GM12878 (cell line): Measurements from ENCODE around the gene TUBB1. TPM values are rescaled to one million over a fixed set of nuclear protein-coding genes. Genes with fewer than 3 reads are reported as not detected.

Source experiments
- ATAC-seq: fragments of 200-7000 bp; cut with Tn5 transposase; 3 replicates; pipeline ENCODE4 v1.9.1; 2020; ENCODE audit warnings: mild to moderate bottlenecking, moderate library complexity
- Bru-seq: library from RNA; stranded (reverse); fragments of 400-500 nt; gene quantifications from one replicate; lab custom pipeline; 2021; lab: Mats Ljungman, UMichigan
- BruChase-seq, 2 experiments: library from RNA; stranded (reverse); fragments of 400-500 nt; gene quantifications; one replicate each; lab custom pipeline; 2021; lab: Mats Ljungman, UMichigan
- BruUV-seq: library from RNA; stranded (reverse); fragments of 400-500 nt; replicated peaks from 2 replicates; lab custom pipeline; 2021; lab: Mats Ljungman, UMichigan
- CTCF ChIA-PET: fragments of 300-600 bp; sonication (Branson Sonifier 250); formaldehyde crosslinking; extraction: SDS; loops from one replicate; lab custom pipeline; 2021; ENCODE audit warnings: inconsistent platforms; lab: Yijun Ruan, JAX
- POLR2A ChIA-PET: fragments of 350-600 bp; formaldehyde crosslinking; extraction: SDS; loops from one replicate; lab custom pipeline; 2021; ENCODE audit warnings: inconsistent platforms; lab: Charles Lee
- RAD21 ChIA-PET: fragments of 300-600 bp; sonication (Branson Sonifier 250); formaldehyde crosslinking; loops from one replicate; lab custom pipeline; 2023; ENCODE audit warnings: antibody characterized with exemption; ENCODE audit not compliant: unreplicated experiment; lab: Charles Lee
- SMC1A ChIA-PET: fragments of 300-600 bp; sonication (Branson Sonifier 250); formaldehyde crosslinking; loops from one replicate; lab custom pipeline; 2023; ENCODE audit not compliant: unreplicated experiment, uncharacterized antibody; lab: Charles Lee
- DNase-seq: peaks from one replicate; pipeline ENCODE4 v3.0.0-alpha.2; 2011; ENCODE audit warnings: low read depth, low spot score
- FAIRE-seq: peaks from 3 replicates; lab custom pipeline; 2011; peaks lifted over from hg19 to GRCh38; lab: Jason Lieb, UNC
- H2AFZ ChIP-seq: 2 replicates; pipeline ENCODE4 v1.6.0; 2011; ENCODE audit warnings: low read depth, low read length, control low read depth; ENCODE audit not compliant: control insufficient read depth
- H3K27ac ChIP-seq: 2 replicates; pipeline ENCODE4 v1.5.1; 2011; ENCODE audit warnings: control low read depth; ENCODE audit not compliant: control insufficient read depth, insufficient read depth
- H3K27me3 ChIP-seq, 2 experiments: replicated peaks in 1 of 2; 2 replicates each; pipeline versions ENCODE4 v1.6.0 to v1.6.1; 2011; ENCODE audit warnings: low read length in 1 of 2; ENCODE audit not compliant: control insufficient read depth in 2 of 2, insufficient read depth in 2 of 2
- H3K36me3 ChIP-seq, 2 experiments: 2 replicates each; pipeline ENCODE4 v1.5.1; 2011; ENCODE audit warnings: low read length in 1 of 2; ENCODE audit not compliant: control insufficient read depth in 2 of 2, insufficient read depth in 2 of 2
- H3K4me1 ChIP-seq: 2 replicates; pipeline ENCODE4 v1.6.1; 2011; ENCODE audit warnings: mild to moderate bottlenecking, low read length, moderate library complexity, mixed read lengths; ENCODE audit not compliant: control insufficient read depth, insufficient read depth
- H3K4me2 ChIP-seq: 2 replicates; pipeline ENCODE4 v1.6.0; 2011; ENCODE audit warnings: control low read depth; ENCODE audit not compliant: control insufficient read depth, insufficient read depth
- H3K4me3 ChIP-seq: fragments of 200-600 bp; sonication (generic); 2 replicates; pipeline ENCODE4 v1.5.1; 2016
- H3K79me2 ChIP-seq: 2 replicates; pipeline ENCODE4 v1.6.0; 2011; ENCODE audit warnings: low read length; ENCODE audit not compliant: control insufficient read depth, insufficient read depth
- H3K9ac ChIP-seq: 2 replicates; pipeline ENCODE4 v1.8.0; 2011; ENCODE audit warnings: low read length, control low read depth, mixed read lengths; ENCODE audit not compliant: control insufficient read depth, insufficient read depth
- H3K9me3 ChIP-seq: replicated peaks from 3 replicates; pipeline ENCODE4 v1.5.1; 2011; ENCODE audit warnings: mild to moderate bottlenecking, low read length; ENCODE audit not compliant: control insufficient read depth, insufficient read depth
- H4K20me1 ChIP-seq: 2 replicates; pipeline ENCODE4 v1.6.0; 2011; ENCODE audit not compliant: control insufficient read depth, insufficient read depth
- BRCA1 ChIP-seq: IDR thresholded peaks from 2 replicates; pipeline ENCODE4 v1.6.1; 2011; ENCODE audit warnings: low read depth, low read length, improper control_type of control experiment
- CREM ChIP-seq: IDR thresholded peaks from 2 replicates; pipeline ENCODE4 v1.6.1; 2014; ENCODE audit warnings: antibody characterized with exemption, low read depth
- DPF2 ChIP-seq: fragments of 450-650 bp; IDR thresholded peaks from 2 replicates; pipeline ENCODE4 v1.6.1; 2017; ENCODE audit warnings: mild to moderate bottlenecking
- ESRRA ChIP-seq: IDR thresholded peaks from 2 replicates; pipeline ENCODE4 v1.6.1; 2012; ENCODE audit warnings: mild to moderate bottlenecking, low read length, improper control_type of control experiment
- NR2C2 ChIP-seq: IDR thresholded peaks from 2 replicates; pipeline ENCODE4 v1.6.1; 2011; ENCODE audit warnings: borderline replicate concordance, low read depth; ENCODE audit not compliant: control insufficient read depth, insufficient read length
- PBX3 ChIP-seq: IDR thresholded peaks from 2 replicates; pipeline ENCODE4 v1.6.1; 2011; ENCODE audit warnings: mild to moderate bottlenecking, low read depth, low read length, moderate library complexity; ENCODE audit not compliant: insufficient replicate concordance
- POU2F2 ChIP-seq: IDR thresholded peaks from 3 replicates; pipeline ENCODE4 v1.6.1; 2011; ENCODE audit warnings: low read depth, mild to moderate bottlenecking, low read length, borderline replicate concordance
- RB1 ChIP-seq: fragments of 450-650 bp; formaldehyde crosslinking; IDR thresholded peaks from 2 replicates; pipeline ENCODE4 v1.6.1; 2017; ENCODE audit warnings: mild to moderate bottlenecking, borderline replicate concordance
- SMAD5 ChIP-seq: IDR thresholded peaks from 2 replicates; pipeline ENCODE4 v1.6.1; 2016; ENCODE audit warnings: antibody characterized with exemption, low read depth
- YBX1 ChIP-seq: fragments of 450-650 bp; IDR thresholded peaks from 2 replicates; pipeline ENCODE4 v1.6.1; 2016; ENCODE audit warnings: antibody characterized with exemption
- ZNF207 ChIP-seq: fragments of 450-650 bp; IDR thresholded peaks from 2 replicates; pipeline ENCODE4 v1.6.1; 2014; ENCODE audit warnings: antibody characterized with exemption, mild to moderate bottlenecking, borderline replicate concordance
- WGBS: methylation state at CpG from one replicate; pipeline ENCODE4 v1.1.6; 2016; ENCODE audit warnings: low lambda C conversion rate; ENCODE audit not compliant: insufficient replicate concordance, insufficient coverage; ENCODE audit errors: missing lambda C conversion rate; 5-methylcytosine and 5-hydroxymethylcytosine counted together
- in situ Hi-C: fragments of 300-500 bp; cut with MboI; formaldehyde crosslinking; loops from 9 replicates; pipeline ENCODE4 v1.14.3; 2018; ENCODE audit warnings: mixed read lengths
- intact Hi-C: fragments of 100-400 bp; cut with micrococcal nuclease; formaldehyde crosslinking; loops from one replicate; pipeline ENCODE4 v1.14.2; 2022; ENCODE audit not compliant: unreplicated experiment
- long read RNA-seq, 2 experiments: library from polyadenylated mRNA; unstranded; transcript quantifications; one replicate each; pipeline ENCODE4 v2.0.0, GENCODE V29; 2019 to 2020
- polyA minus RNA-seq, 3 experiments: library from RNA; depleted of rRNA, polyadenylated mRNA; stranded (reverse); fragments of >200 nt; gene quantifications; 2 replicates each; pipeline ENCODE4 v1.2.3, GENCODE V29; 2011
- polyA plus RNA-seq, 11 experiments: library from polyadenylated mRNA; depleted of rRNA in 4 of 11; unstranded in 6 of 11; stranded (reverse) in 5 of 11; fragments of >200 nt; fragmentation: Nextera tagmentation in 4 of 11; fragmentation: Illumina TruSeq in 1 of 11; extraction: Ambion mirVana in 4 of 11; extraction: Trizol in 1 of 11; gene quantifications; 1 replicate in 1 of 11; 2 replicates in 10 of 11; pipeline versions ENCODE4 v1.2.1 to v1.2.3, GENCODE V29; 2011 to 2016; ENCODE audit warnings: inconsistent platforms in 2 of 11, missing spikeins in 2 of 11, low read depth in 1 of 11
- total RNA-seq, 4 experiments: library from RNA; depleted of rRNA in 3 of 4; stranded (reverse); fragments of >200 nt in 3 of 4; fragmentation: Illumina TruSeq in 1 of 4; extraction: Trizol in 1 of 4; gene quantifications; 2 replicates each; pipeline versions ENCODE4 v1.2.1 to v1.2.3, GENCODE V29; 2013 to 2021
- TF ChIP-seq, protein P1 (sequence below): IDR thresholded peaks from 2 replicates; pipeline ENCODE4 v1.6.1; 2012; ENCODE audit warnings: low read depth, low read length, improper control_type of control experiment
- TF ChIP-seq, protein P2 (sequence below): fragments of 450-650 bp; IDR thresholded peaks from 2 replicates; pipeline ENCODE4 v1.6.1; 2014; ENCODE audit warnings: mild to moderate bottlenecking

The TUBB1 gene
- total RNA-seq (2013; cell fraction: nucleolus; rRNA removed): not detected in 2 replicates
- total RNA-seq (2014; rRNA removed) (0.06 and 0.11 TPM in 2 replicates), total RNA-seq (2014; rRNA removed; fragmentation: Illumina TruSeq; extraction: Trizol) (0.04 TPM in 1 of 2 replicates, not detected in the other), total RNA-seq (2021) (not detected in 2 replicates), polyA plus RNA-seq (2011; rRNA removed) (0.03 and 0.07 TPM in 2 replicates), polyA plus RNA-seq (2014; fragmentation: Illumina TruSeq; extraction: Trizol) (0.04 TPM in 1 of 2 replicates, not detected in the other), polyA plus RNA-seq (2014; fragmentation: Nextera tagmentation; extraction: Ambion mirVana) (under 1 TPM in 1 of 2 experiments, not detected in 1; 0.02 TPM), polyA plus RNA-seq (2014; rRNA removed) (0.05 TPM in 1 of 2 replicates, not detected in the other), polyA plus RNA-seq (2016; fragmentation: Nextera tagmentation; extraction: Ambion mirVana) (under 1 TPM; 0.13 to 0.20 TPM), polyA minus RNA-seq (2011; rRNA and poly(A)+ RNA removed) (not detected in 2 replicates), Bru-seq, nascent RNA (percentile 14 among the genes with signal in this experiment), BruChase-seq, experiment 1, labeled RNA remaining after a 6-hour chase (percentile 13 among the genes with signal in this experiment), BruChase-seq, experiment 2, labeled RNA remaining after a 2-hour chase (percentile 17 among the genes with signal in this experiment)
- 0.24 TPM for polyA plus RNA-seq (2011; ENCODE audit: low read depth)
- polyA plus RNA-seq (2011; cell fraction: cytosol; rRNA removed): 0.03 TPM in 1 of 2 replicates, not detected in the other
- polyA plus RNA-seq (2011; cell fraction: nucleus; rRNA removed): 0.07 and 0.10 TPM in 2 replicates
- 0.21 and 0.34 TPM in 2 replicates for polyA plus RNA-seq (2012)
- not detected in 2 replicates for polyA minus RNA-seq (2011; cell fraction: cytosol; rRNA and poly(A)+ RNA removed)
- polyA minus RNA-seq (2011; cell fraction: nucleus; rRNA and poly(A)+ RNA removed): 0.12 TPM in 1 of 2 replicates, not detected in the other
- long read RNA-seq, experiment 1: 0 reads
- long read RNA-seq, experiment 2: 0 reads

GRCh38 chr20:59019217-59019616 is at the start of gene TUBB1:
TSS of gene TUBB1 (plus strand) at chr20:59019429. CDS start at chr20:59019523, 94 bp downstream.
- CTCF ChIA-PET: no interaction called here
- DNase-seq (no peak), ATAC-seq (no peak), FAIRE-seq (no peak)
- H3K9me3 ChIP-seq: no peaks in the 10 kb centered on the region
- H3K79me2 ChIP-seq: no peaks in the 10 kb centered on the region
- no peaks in the 10 kb centered on the region for H4K20me1 ChIP-seq
- TF ChIP-seq SMAD5 (no peak), DPF2 (no peak), CREM (no peak), NR2C2 (no peak), YBX1 (no peak), RB1 (no peak), POU2F2 (no peak), BRCA1 (no peak), ZNF207 (no peak), PBX3 (no peak), ESRRA (no peak)
- TF ChIP-seq, protein P1, sequence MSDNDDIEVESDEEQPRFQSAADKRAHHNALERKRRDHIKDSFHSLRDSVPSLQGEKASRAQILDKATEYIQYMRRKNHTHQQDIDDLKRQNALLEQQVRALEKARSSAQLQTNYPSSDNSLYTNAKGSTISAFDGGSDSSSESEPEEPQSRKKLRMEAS: no peak
- TF ChIP-seq, protein P2, sequence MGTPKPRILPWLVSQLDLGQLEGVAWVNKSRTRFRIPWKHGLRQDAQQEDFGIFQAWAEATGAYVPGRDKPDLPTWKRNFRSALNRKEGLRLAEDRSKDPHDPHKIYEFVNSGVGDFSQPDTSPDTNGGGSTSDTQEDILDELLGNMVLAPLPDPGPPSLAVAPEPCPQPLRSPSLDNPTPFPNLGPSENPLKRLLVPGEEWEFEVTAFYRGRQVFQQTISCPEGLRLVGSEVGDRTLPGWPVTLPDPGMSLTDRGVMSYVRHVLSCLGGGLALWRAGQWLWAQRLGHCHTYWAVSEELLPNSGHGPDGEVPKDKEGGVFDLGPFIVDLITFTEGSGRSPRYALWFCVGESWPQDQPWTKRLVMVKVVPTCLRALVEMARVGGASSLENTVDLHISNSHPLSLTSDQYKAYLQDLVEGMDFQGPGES: no peak
- no peak within 1 kb of the TSS for H3K27ac ChIP-seq
- BruUV-seq: no TSS peak
- no peak within 1 kb of the TSS for H3K4me3 ChIP-seq
- no peak within 1 kb of the TSS for H3K4me2 ChIP-seq
- peaks cover 11% of the 10 kb centered on the region for H3K4me1 ChIP-seq
- RAD21 ChIA-PET: no interaction called here
- intact Hi-C loops: no loop called here
- in situ Hi-C loops: no loop called here
- 96% methylated on average over 5 of the region's 5 CpGs for WGBS
- no peaks in the 10 kb centered on the region for H3K27me3 ChIP-seq
- H3K36me3 ChIP-seq: peaks cover 9 to 16% of the 10 kb centered on the region in 2 experiments
- POLR2A ChIA-PET: interaction anchor here (1.0 to 1.2 kb wide), 2 partner anchors 13 to 36 kb away, joined by 3 read pairs; partner anchors contain the start of gene ATP5F1E
- H3K9ac ChIP-seq: no peak within 1 kb of the TSS
- SMC1A ChIA-PET: interaction anchor here (1.1 kb wide), 1 partner anchor 10 kb away, joined by 3 read pairs; no protein-coding TSS in a partner anchor
- no peak within 1 kb of the TSS for H2AFZ ChIP-seq
